K562 (cell line): Measurements from ENCODE around the gene PPHLN1. TPM values are rescaled to one million over a fixed set of nuclear protein-coding genes. Genes with fewer than 3 reads are reported as not detected.

Experiments
- CCAR2 ChIP-seq: fragments of 200-400 bp; formaldehyde crosslinking; IDR thresholded peaks from 2 replicates; pipeline ENCODE4 v1.6.1; 2017; ENCODE audit warnings: mild to moderate bottlenecking, low read depth, low read length
- HDAC3 ChIP-seq: fragments of 450-650 bp; IDR thresholded peaks from 2 replicates; pipeline ENCODE4 v1.6.1; 2018; ENCODE audit warnings: borderline replicate concordance, mild to moderate bottlenecking, moderate library complexity; ENCODE audit not compliant: partially characterized antibody
- KAT8 ChIP-seq: fragments of 450-650 bp; IDR thresholded peaks from 2 replicates; pipeline ENCODE4 v1.6.1; 2016; ENCODE audit warnings: low read depth, mild to moderate bottlenecking
- LCOR ChIP-seq: sonication (generic); formaldehyde crosslinking; IDR thresholded peaks from 2 replicates; pipeline ENCODE4 v1.8.0; 2022; ENCODE audit warnings: mild to moderate bottlenecking, missing genetic modification reagents
- MCM3 ChIP-seq: fragments of 450-650 bp; IDR thresholded peaks from 2 replicates; pipeline ENCODE4 v1.6.1; 2016
- MXI1 ChIP-seq: IDR thresholded peaks from 2 replicates; pipeline ENCODE4 v1.6.1; 2011; ENCODE audit warnings: low read depth, mild to moderate bottlenecking, improper control_type of control experiment, low read length
- RBFOX2 ChIP-seq: fragments of 200-400 bp; formaldehyde crosslinking; IDR thresholded peaks from 2 replicates; pipeline ENCODE4 v1.6.1; 2017; ENCODE audit warnings: low read depth, mild to moderate bottlenecking, low read length, moderate library complexity
- SRF ChIP-seq, 2 experiments: fragments of 250-450, 450-650 bp in 1 of 2; sonication (Bioruptor Pico) in 1 of 2; sonication (generic) in 1 of 2; formaldehyde crosslinking; IDR thresholded peaks; 2 replicates each; pipeline versions ENCODE4 v1.5.0 to v1.5.1; 2020 to 2022; ENCODE audit warnings: mild to moderate bottlenecking in 1 of 2, missing genetic modification reagents in 1 of 2
- SRSF1 ChIP-seq: fragments of 200-400 bp; formaldehyde crosslinking; IDR thresholded peaks from 2 replicates; pipeline ENCODE4 v1.6.1; 2017; ENCODE audit warnings: mild to moderate bottlenecking, low read depth, low read length, moderate library complexity
- ZNF121 ChIP-seq: sonication (generic); formaldehyde crosslinking; conservative IDR thresholded peaks from 2 replicates; pipeline ENCODE4 v1.8.0; 2022; ENCODE audit warnings: missing genetic modification reagents
- ZNF253 ChIP-seq: fragments of 250-450 bp; sonication (Bioruptor Pico); conservative IDR thresholded peaks from 2 replicates; pipeline ENCODE4 v1.6.1; 2021; ENCODE audit warnings: mild to moderate bottlenecking
- ZNF436 ChIP-seq: fragments of 250-450, 450-650 bp; sonication (Bioruptor Pico); formaldehyde crosslinking; IDR thresholded peaks from 2 replicates; pipeline ENCODE4 v1.7.0; 2020; ENCODE audit warnings: mild to moderate bottlenecking
- polyA plus RNA-seq, 8 experiments: library from polyadenylated mRNA; depleted of rRNA in 4 of 8; stranded (reverse) in 5 of 8; unstranded in 3 of 8; fragments of >200 nt; fragmentation: Nextera tagmentation in 2 of 8; fragmentation: Illumina TruSeq in 1 of 8; extraction: Ambion mirVana in 2 of 8; extraction: Trizol in 1 of 8; gene quantifications; 2 replicates each; pipeline versions ENCODE4 v1.2.1 to v1.2.3, GENCODE V29; 2011 to 2014; ENCODE audit warnings: inconsistent platforms in 1 of 8, missing spikeins in 1 of 8
- total RNA-seq, 7 experiments: library from RNA; depleted of rRNA in 6 of 7; stranded (reverse); fragments of >200 nt in 6 of 7; fragmentation: Illumina TruSeq in 2 of 7; extraction: Trizol in 2 of 7; gene quantifications; 2 replicates each; pipeline versions ENCODE4 v1.2.1 to v1.2.3, GENCODE V29; 2011 to 2021; ENCODE audit warnings: low replicate concordance in 1 of 7
- TF ChIP-seq, protein P1 (sequence below), 2 experiments: IDR thresholded peaks in 1 of 2; conservative IDR thresholded peaks in 1 of 2; 2 replicates each; pipeline ENCODE4 v1.6.1; 2016; ENCODE audit warnings: low read depth in 2 of 2, mild to moderate bottlenecking in 1 of 2, missing compliant biosample characterization in 1 of 2, missing genetic modification characterization in 1 of 2, moderate library complexity in 1 of 2
- TF ChIP-seq, protein P2 (sequence below): IDR thresholded peaks from 2 replicates; pipeline ENCODE4 v1.6.1; 2016; ENCODE audit warnings: missing genetic modification characterization, missing compliant biosample characterization
- TF ChIP-seq, protein P3 (sequence below): fragments of 450-650 bp; IDR thresholded peaks from 2 replicates; pipeline ENCODE4 v1.6.1; 2017; ENCODE audit warnings: antibody characterized with exemption, mild to moderate bottlenecking
- TF ChIP-seq, protein P4 (sequence below): sonication (generic); formaldehyde crosslinking; IDR thresholded peaks from 2 replicates; pipeline ENCODE4 v1.8.1; 2023; ENCODE audit warnings: mild to moderate bottlenecking, missing genetic modification reagents
- TF ChIP-seq, protein P5 (sequence below): fragments of 250-450 bp; sonication (Bioruptor Pico); IDR thresholded peaks from 2 replicates; pipeline ENCODE4 v1.5.1; 2021; ENCODE audit warnings: mild to moderate bottlenecking

PPHLN1 gene
- total and polyA plus RNA-seq, 9 of the 15 experiments (the other 6 are each of a cell fraction or from before 2014, with no cell fraction given) = 66.3 to 112 (median 93.6) TPM

DNA sequence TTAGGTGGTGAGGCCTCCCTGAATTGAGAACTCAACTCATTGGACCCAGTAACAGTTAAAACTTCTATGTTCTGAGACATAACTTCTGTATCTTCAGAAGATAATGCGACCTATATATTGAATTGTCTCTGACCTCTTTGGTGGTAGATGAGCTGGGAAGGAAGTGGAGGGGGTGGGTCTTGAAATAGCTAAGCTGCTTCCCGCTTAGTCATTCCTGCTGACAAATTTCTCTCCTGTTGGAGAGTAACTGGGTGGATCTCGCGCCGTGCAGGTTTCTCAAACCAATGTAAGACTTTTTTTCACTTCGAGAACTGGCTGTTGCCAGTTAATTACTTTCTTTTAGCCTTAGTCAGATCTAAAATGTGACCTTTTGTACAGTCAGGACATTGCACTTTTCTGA, 100.8 kb downstream of the PPHLN1 start (continued):
- TF ChIP-seq, protein P1, sequence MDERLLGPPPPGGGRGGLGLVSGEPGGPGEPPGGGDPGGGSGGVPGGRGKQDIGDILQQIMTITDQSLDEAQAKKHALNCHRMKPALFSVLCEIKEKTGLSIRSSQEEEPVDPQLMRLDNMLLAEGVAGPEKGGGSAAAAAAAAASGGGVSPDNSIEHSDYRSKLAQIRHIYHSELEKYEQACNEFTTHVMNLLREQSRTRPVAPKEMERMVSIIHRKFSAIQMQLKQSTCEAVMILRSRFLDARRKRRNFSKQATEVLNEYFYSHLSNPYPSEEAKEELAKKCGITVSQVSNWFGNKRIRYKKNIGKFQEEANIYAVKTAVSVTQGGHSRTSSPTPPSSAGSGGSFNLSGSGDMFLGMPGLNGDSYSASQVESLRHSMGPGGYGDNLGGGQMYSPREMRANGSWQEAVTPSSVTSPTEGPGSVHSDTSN (CRISPR knock-in tag; IDR thresholded peaks at IDR 0.05; ENCODE audit: low read depth) = no peak
- TF ChIP-seq, protein P1 (tag; conservative IDR thresholded peaks at IDR 0.05; ENCODE audit: low read depth) = peak; percentile 35
- peak; percentile 72 for TF ChIP-seq HDAC3
- TF ChIP-seq, protein P2, sequence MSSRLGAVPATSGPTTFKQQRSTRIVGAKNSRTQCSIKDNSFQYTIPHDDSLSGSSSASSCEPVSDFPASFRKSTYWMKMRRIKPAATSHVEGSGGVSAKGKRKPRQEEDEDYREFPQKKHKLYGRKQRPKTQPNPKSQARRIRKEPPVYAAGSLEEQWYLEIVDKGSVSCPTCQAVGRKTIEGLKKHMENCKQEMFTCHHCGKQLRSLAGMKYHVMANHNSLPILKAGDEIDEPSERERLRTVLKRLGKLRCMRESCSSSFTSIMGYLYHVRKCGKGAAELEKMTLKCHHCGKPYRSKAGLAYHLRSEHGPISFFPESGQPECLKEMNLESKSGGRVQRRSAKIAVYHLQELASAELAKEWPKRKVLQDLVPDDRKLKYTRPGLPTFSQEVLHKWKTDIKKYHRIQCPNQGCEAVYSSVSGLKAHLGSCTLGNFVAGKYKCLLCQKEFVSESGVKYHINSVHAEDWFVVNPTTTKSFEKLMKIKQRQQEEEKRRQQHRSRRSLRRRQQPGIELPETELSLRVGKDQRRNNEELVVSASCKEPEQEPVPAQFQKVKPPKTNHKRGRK (tag) = no peak
- TF ChIP-seq ZNF253 (CRISPR knock-in tag) = no peak
- TF ChIP-seq SRF (CRISPR knock-in tag; IDR thresholded peaks at IDR 0.05) = no peak
- TF ChIP-seq, protein P3, sequence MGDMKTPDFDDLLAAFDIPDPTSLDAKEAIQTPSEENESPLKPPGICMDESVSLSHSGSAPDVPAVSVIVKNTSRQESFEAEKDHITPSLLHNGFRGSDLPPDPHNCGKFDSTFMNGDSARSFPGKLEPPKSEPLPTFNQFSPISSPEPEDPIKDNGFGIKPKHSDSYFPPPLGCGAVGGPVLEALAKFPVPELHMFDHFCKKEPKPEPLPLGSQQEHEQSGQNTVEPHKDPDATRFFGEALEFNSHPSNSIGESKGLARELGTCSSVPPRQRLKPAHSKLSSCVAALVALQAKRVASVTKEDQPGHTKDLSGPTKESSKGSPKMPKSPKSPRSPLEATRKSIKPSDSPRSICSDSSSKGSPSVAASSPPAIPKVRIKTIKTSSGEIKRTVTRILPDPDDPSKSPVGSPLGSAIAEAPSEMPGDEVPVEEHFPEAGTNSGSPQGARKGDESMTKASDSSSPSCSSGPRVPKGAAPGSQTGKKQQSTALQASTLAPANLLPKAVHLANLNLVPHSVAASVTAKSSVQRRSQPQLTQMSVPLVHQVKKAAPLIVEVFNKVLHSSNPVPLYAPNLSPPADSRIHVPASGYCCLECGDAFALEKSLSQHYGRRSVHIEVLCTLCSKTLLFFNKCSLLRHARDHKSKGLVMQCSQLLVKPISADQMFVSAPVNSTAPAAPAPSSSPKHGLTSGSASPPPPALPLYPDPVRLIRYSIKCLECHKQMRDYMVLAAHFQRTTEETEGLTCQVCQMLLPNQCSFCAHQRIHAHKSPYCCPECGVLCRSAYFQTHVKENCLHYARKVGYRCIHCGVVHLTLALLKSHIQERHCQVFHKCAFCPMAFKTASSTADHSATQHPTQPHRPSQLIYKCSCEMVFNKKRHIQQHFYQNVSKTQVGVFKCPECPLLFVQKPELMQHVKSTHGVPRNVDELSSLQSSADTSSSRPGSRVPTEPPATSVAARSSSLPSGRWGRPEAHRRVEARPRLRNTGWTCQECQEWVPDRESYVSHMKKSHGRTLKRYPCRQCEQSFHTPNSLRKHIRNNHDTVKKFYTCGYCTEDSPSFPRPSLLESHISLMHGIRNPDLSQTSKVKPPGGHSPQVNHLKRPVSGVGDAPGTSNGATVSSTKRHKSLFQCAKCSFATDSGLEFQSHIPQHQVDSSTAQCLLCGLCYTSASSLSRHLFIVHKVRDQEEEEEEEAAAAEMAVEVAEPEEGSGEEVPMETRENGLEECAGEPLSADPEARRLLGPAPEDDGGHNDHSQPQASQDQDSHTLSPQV = peak; percentile 77
- TF ChIP-seq SRSF1 = no peak
- TF ChIP-seq ZNF121 (CRISPR knock-in tag) = no peak
- TF ChIP-seq, protein P4, sequence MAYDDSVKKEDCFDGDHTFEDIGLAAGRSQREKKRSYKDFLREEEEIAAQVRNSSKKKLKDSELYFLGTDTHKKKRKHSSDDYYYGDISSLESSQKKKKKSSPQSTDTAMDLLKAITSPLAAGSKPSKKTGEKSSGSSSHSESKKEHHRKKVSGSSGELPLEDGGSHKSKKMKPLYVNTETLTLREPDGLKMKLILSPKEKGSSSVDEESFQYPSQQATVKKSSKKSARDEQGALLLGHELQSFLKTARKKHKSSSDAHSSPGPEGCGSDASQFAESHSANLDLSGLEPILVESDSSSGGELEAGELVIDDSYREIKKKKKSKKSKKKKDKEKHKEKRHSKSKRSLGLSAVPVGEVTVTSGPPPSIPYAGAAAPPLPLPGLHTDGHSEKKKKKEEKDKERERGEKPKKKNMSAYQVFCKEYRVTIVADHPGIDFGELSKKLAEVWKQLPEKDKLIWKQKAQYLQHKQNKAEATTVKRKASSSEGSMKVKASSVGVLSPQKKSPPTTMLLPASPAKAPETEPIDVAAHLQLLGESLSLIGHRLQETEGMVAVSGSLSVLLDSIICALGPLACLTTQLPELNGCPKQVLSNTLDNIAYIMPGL = no peak
- TF ChIP-seq ZNF436 (CRISPR knock-in tag) = no peak
- TF ChIP-seq MXI1 = no peak
- TF ChIP-seq KAT8 = no peak
- TF ChIP-seq, protein P5, sequence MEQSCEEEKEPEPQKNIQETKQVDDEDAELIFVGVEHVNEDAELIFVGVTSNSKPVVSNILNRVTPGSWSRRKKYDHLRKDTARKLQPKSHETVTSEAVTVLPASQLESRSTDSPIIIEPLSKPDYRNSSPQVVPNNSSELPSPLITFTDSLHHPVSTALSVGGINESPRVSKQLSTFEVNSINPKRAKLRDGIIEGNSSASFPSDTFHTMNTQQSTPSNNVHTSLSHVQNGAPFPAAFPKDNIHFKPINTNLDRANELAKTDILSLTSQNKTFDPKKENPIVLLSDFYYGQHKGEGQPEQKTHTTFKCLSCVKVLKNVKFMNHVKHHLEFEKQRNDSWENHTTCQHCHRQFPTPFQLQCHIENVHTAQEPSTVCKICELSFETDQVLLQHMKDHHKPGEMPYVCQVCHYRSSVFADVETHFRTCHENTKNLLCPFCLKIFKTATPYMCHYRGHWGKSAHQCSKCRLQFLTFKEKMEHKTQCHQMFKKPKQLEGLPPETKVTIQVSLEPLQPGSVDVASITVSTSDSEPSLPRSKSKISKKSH = no peak
- TF ChIP-seq CCAR2 = no peak
- no peak for TF ChIP-seq MCM3
- TF ChIP-seq RBFOX2 = no peak
- no peak for TF ChIP-seq LCOR
